Head of caudate nucleus (tissue), 42 donors: Measurements from ENCODE around the gene JAG1.

Experiments used
- DNase-seq, 42 donors: peaks; one replicate each; pipeline versions ENCODE4 v3.0.0 to v3.0.0-alpha.2; 2020 to 2021; ENCODE audit warnings: mixed read lengths in 7 of 42
- intact Hi-C: fragments of 100-400 bp; cut with DNase I; formaldehyde crosslinking; loops from one replicate; pipeline ENCODE4 v1.15.0; 2022

Gene JAG1

GRCh38 chr20:10705801-10706459 lies 32.1 kb upstream of the JAG1 start:
- intact Hi-C loops = no loop called here
- DNase-seq = no peak

DNA sequence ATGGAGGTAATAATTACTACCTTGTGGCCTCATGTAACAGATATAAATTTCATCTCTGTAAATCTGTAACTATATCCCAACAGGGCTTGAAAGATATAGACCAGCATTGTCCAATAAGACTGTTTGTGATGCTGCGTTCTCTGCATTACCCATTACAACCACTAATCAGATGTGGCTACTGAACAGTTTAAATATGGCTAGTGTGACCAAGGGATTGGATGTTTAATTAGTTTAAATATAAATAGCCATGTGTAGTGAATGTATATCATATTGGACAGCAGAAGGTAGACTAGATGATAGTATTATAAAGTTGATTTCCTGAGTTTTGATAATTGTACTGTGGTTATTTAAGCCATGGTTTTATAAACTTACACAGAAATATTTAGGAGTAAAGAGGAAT lies 27.8 kb upstream of the JAG1 start:
- DNase-seq = no peak
- intact Hi-C loops = no loop called here

- intact Hi-C loops = no loop called here
- no peak for DNase-seq
These were observed 26.1 kb upstream of the JAG1 start for GRCh38 chr20:10699941-10700340.

- intact Hi-C loops = no loop called here
- DNase-seq = no peak
These were observed 25.7 kb upstream of the JAG1 start for GRCh38 chr20:10699489-10699888.

- intact Hi-C loops = no loop called here
- DNase-seq = peak in 3 of 42 donors; percentile 23 to 50 (median 37)
These were observed 22.9 kb upstream of the JAG1 start for GRCh38 chr20:10696650-10697049.

DNA sequence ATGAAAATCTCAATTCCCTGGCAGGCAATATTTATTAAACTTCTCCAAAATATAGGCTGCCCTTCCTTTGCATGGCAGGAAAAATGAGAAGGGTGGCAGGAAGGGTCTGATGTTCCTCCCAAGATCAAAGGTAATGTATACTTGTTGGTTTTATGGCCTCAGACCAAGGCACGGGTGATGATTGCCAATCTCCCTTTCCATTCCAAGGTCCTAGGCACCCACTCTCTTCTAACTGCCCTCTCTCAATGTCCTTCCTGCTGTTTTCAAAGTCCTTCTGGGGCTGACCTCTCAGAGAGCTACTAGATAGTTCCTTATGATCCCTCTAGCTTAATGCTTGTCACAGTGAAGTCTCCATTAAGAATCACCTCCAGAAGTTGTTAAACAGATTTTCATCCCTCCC lies 15.6 kb upstream of the JAG1 start:
- DNase-seq = no peak
- intact Hi-C loops = no loop called here

DNA sequence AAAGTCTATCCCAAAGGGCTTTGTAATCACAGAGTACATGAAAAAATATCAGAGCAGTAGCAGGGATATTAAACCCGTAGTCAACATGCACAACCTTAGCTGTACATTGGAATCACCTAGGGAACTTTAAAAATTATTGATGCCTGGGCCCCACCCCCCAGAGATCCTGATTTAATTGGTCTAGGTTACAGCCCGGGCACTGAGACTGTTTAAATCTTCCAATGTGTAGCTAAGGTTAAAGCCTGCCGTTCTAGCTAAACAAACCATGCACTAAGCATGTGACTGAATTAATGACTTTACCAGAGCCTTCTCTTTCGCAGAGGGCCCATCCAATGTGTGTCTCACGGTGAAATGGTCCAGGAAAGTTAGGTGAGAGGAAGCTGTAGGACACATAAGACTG lies 14.1 kb upstream of the JAG1 start:
- intact Hi-C loops = no loop called here
- no peak for DNase-seq

GRCh38 chr20:10686356-10687133 lies 12.7 kb upstream of the JAG1 start:
- intact Hi-C loops = no loop called here
- peak in 4 of 42 donors; percentile 16 to 49 (median 28) for DNase-seq

DNA sequence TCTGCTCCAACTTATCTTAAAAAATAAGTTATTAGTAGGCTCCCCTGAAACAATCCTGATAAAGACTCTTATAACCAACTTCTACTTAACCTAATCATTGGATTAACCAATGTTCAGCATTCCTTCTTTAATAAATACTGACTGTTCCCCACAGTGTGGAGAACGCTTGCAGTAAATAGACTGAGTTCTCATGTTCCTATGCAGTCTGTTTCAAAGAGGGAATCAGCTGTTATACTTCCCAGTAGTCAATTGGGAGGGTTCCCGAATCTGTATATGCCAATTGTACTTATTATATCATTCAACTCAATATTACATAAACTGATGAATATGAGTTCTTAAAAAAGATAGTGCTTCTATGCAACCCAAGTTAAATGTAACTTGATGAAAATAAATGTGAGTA lies 9.7 kb upstream of the JAG1 start:
- no peak for DNase-seq
- intact Hi-C loops = no loop called here

- intact Hi-C loops = no loop called here
- no peak for DNase-seq
These were observed 9.1 kb upstream of the JAG1 start for GRCh38 chr20:10682939-10683338.

GRCh38 chr20:10681494-10681893 lies 7.7 kb upstream of the JAG1 start:
- intact Hi-C loops = no loop called here
- DNase-seq = no peak

DNA sequence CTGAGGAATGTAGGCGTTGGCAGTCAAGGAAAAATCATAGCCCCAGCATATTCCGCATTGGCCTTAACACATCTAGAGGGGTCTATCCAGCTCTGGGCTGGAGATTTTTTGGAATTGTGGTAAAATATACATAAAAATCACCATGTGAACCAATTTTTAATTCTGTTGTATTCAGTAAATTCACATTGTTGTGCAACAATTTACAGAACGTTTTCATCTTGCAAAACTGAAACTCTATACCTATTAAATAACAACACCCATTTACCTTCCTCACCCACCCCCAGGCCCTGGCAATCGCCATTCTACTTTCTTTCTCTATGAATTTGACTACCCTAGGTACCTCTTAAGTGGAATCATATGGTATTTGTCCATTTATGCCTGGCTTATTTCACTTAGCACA lies 6.8 kb upstream of the JAG1 start:
- DNase-seq = no peak
- intact Hi-C loops = no loop called here

GRCh38 chr20:10679269-10679668 lies 5.5 kb upstream of the JAG1 start:
- intact Hi-C loops = loop anchor here (10.0 kb wide), 1 partner anchor 596 kb away; no protein-coding TSS in a partner anchor
- DNase-seq = no peak

DNA sequence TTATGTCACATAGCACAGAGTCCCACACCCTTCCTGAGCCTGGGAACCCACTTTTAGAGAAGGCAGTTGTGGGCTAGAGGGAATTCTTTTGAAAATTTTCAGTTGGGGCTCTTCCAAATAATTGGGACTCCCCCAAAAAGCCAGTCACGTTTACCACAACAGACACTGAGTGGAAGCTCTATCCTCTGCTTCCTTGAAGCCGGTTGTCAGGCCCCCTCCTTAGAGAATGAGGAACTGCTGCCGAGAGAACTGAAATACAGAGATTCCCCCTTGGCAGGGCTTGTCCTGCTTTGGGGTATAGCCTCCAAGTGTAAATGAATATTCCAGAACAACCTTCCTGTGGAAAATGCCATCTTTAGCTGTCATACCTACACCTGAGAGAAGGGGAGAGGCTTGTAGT lies 2.7 kb upstream of the JAG1 start:
- intact Hi-C loops = loop anchor here (10.0 kb wide), 1 partner anchor 598 kb away; no protein-coding TSS in a partner anchor
- DNase-seq = no peak

DNA sequence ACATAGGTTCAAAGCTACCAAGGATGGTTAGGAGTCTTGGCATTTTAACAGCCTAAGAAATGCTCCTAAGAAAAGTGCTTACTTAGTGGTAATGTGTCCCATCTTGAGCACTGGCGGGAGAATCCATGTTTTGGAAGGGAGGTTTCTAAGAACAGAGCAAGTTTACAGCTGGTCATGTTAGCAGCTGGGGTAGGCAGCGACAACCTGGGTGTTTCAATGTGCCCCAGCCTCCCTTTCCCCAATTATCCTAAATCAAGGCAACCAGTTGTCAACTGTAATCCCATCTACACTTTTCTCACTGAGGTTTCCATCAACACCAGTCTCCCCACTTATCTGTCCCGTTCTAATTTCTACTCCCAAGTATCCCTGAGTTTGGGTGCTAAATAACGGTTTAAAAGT lies 1.6 kb upstream of the JAG1 start:
- intact Hi-C loops = loop anchor here (10.0 kb wide), 1 partner anchor 599 kb away; no protein-coding TSS in a partner anchor
- no peak for DNase-seq

GRCh38 chr20:10674684-10675449 lies 1.1 kb upstream of the JAG1 start:
- peak in 39 of 42 donors; percentile 45 to 84 (median 69) for DNase-seq
- intact Hi-C loops = loop anchor here (10.0 kb wide), 1 partner anchor 600 kb away; no protein-coding TSS in a partner anchor

DNA sequence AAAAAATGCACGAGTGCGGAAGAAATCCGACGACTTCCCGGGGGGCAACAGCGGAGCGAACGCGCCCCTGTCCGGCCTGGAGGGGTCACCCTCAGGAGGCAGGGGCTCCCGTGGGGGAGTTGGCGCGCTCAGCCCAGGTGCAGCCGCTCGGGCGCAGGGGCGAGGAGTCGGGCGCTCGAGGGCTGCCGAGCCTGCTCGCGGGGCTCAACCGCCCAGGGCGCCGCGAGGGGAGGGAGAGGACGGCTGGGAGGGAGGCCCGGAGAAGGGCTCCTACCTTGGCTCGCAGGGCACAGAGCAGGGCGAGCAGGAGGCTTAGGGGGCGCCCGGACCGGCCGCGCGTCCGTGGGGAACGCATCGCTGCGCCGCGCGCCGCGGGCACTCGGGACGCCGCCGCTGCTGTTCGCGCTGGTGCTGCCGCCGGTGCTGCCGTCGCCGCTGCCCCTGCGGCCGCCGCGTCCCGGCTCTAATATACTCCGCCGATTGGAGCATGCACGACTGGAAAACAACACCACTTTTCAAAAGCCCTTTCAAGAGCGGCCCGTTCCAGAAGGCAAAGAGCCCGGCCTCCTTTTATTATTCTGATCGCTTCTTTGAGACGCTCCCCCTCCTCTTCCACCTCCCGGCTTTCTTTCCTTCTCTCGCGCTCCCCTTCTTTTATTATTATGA lies 490 bp downstream of the JAG1 start:
- peak in 35 of 42 donors; percentile 14 to 79 (median 49) for DNase-seq
- intact Hi-C loops = loop anchor here (10.0 kb wide), 1 partner anchor 601 kb away; no protein-coding TSS in a partner anchor

GRCh38 chr20:10672624-10673127 lies 1.1 kb downstream of the JAG1 start:
- peak in 40 of 42 donors; percentile 23 to 72 (median 46) for DNase-seq
- intact Hi-C loops = loop anchor here (10.0 kb wide), 1 partner anchor 602 kb away; no protein-coding TSS in a partner anchor
